Mucosa of stomach (tissue), 1 donor: ENCODE results near the gene DENND5A.

Experiments used
- H3K27me3 ChIP-seq: one replicate; pipeline ENCODE4 v1.7.0; 2013; ENCODE audit warnings: mild to moderate bottlenecking, low read length; ENCODE audit not compliant: control insufficient read depth, insufficient read depth
- H3K36me3 ChIP-seq: one replicate; pipeline ENCODE4 v1.7.0; 2013; ENCODE audit warnings: low read length; ENCODE audit not compliant: control insufficient read depth, insufficient read depth
- H3K4me1 ChIP-seq: one replicate; pipeline ENCODE4 v1.7.0; 2013; ENCODE audit warnings: mild to moderate bottlenecking, low read length; ENCODE audit not compliant: control insufficient read depth, insufficient read depth
- H3K4me3 ChIP-seq: one replicate; pipeline ENCODE4 v1.7.0; 2013; ENCODE audit warnings: low read length
- H3K9ac ChIP-seq: one replicate; pipeline ENCODE4 v1.7.0; 2013; ENCODE audit warnings: mild to moderate bottlenecking, low read length, moderate library complexity
- H3K9me3 ChIP-seq: one replicate; pipeline ENCODE4 v1.7.0; 2013; ENCODE audit warnings: mild to moderate bottlenecking, low read length, moderate library complexity; ENCODE audit not compliant: control insufficient read depth
- donor health status: Pancreatic carcinoma.

DENND5A gene

GRCh38 chr11:9096427-9096826 lies 168.7 kb downstream of the DENND5A start:
- H3K36me3 ChIP-seq = no peaks in the 10 kb centered on the region
- no peak overlapping the region for H3K9ac ChIP-seq
- H3K27me3 ChIP-seq = peaks cover 26% of the 10 kb centered on the region
- H3K4me3 ChIP-seq = no peak overlapping the region
- H3K4me1 ChIP-seq = peaks cover 8% of the 10 kb centered on the region
- no peaks in the 10 kb centered on the region for H3K9me3 ChIP-seq

GRCh38 chr11:9095421-9095820 lies 169.7 kb downstream of the DENND5A start:
- Histone ChIP-seq H3K36me3 (no peaks in the 10 kb centered on the region), H3K4me3 (no peak overlapping the region), H3K4me1 (peaks cover 8% of the 10 kb centered on the region), H3K9ac (no peak overlapping the region), H3K27me3 (peaks cover 34% of the 10 kb centered on the region), H3K9me3 (no peaks in the 10 kb centered on the region)

- no peak overlapping the region for H3K4me3 ChIP-seq
- H3K9ac ChIP-seq = no peak overlapping the region
- peaks cover 8% of the 10 kb centered on the region for H3K4me1 ChIP-seq
- H3K27me3 ChIP-seq = peaks cover 42% of the 10 kb centered on the region
- no peaks in the 10 kb centered on the region for H3K36me3 ChIP-seq
- no peaks in the 10 kb centered on the region for H3K9me3 ChIP-seq
Measured at GRCh38 chr11:9094420-9094819, 170.7 kb downstream of the DENND5A start.

- Histone ChIP-seq H3K27me3 (peaks cover 43% of the 10 kb centered on the region), H3K4me1 (peaks cover 8% of the 10 kb centered on the region), H3K4me3 (no peak overlapping the region), H3K9ac (no peak overlapping the region), H3K9me3 (no peaks in the 10 kb centered on the region), H3K36me3 (no peaks in the 10 kb centered on the region)
Measured at GRCh38 chr11:9092853-9093778, 172.0 kb downstream of the DENND5A start.

- Histone ChIP-seq H3K27me3 (peaks cover 43% of the 10 kb centered on the region), H3K4me1 (peaks cover 1% of the 10 kb centered on the region), H3K36me3 (no peaks in the 10 kb centered on the region), H3K9me3 (no peaks in the 10 kb centered on the region), H3K4me3 (no peak overlapping the region), H3K9ac (no peak overlapping the region)
Measured at GRCh38 chr11:9092072-9092471, 173.1 kb downstream of the DENND5A start.

GRCh38 chr11:9091044-9091922 lies 173.9 kb downstream of the DENND5A start, which contains the start of gene SCUBE2:
Gene SCUBE2 (minus strand): TSS chr11:9091599. CDS start chr11:9091528, 71 bp downstream.
- H3K36me3 ChIP-seq = no peaks in the 10 kb centered on the region
- no peaks in the 10 kb centered on the region for H3K4me1 ChIP-seq
- H3K27me3 ChIP-seq = peaks cover 43% of the 10 kb centered on the region
- no peaks in the 10 kb centered on the region for H3K9me3 ChIP-seq
- no peak within 1 kb of the TSS for H3K4me3 ChIP-seq
- H3K9ac ChIP-seq = no peak within 1 kb of the TSS

- Histone ChIP-seq H3K9ac (no peak overlapping the region), H3K4me1 (no peaks in the 10 kb centered on the region), H3K9me3 (no peaks in the 10 kb centered on the region), H3K4me3 (no peak overlapping the region), H3K36me3 (no peaks in the 10 kb centered on the region), H3K27me3 (peaks cover 38% of the 10 kb centered on the region)
Measured at GRCh38 chr11:9090488-9091043, 174.6 kb downstream of the DENND5A start.

- no peak overlapping the region for H3K9ac ChIP-seq
- no peaks in the 10 kb centered on the region for H3K4me1 ChIP-seq
- H3K27me3 ChIP-seq = peaks cover 34% of the 10 kb centered on the region
Measured at GRCh38 chr11:9089636-9090035, 175.5 kb downstream of the DENND5A start.

GRCh38 chr11:9089061-9089460 lies 176.1 kb downstream of the DENND5A start:
- Histone ChIP-seq H3K4me3 (no peak overlapping the region), H3K36me3 (no peaks in the 10 kb centered on the region)

More at GRCh38 chr11:9089636-9090035, 175.5 kb downstream of the DENND5A start:
- no peaks in the 10 kb centered on the region for H3K9me3 ChIP-seq
- H3K36me3 ChIP-seq = no peaks in the 10 kb centered on the region
- no peak overlapping the region for H3K4me3 ChIP-seq

More at GRCh38 chr11:9089061-9089460, 176.1 kb downstream of the DENND5A start:
- no peaks in the 10 kb centered on the region for H3K9me3 ChIP-seq
- H3K4me1 ChIP-seq = no peaks in the 10 kb centered on the region
- H3K9ac ChIP-seq = no peak overlapping the region
- peaks cover 34% of the 10 kb centered on the region for H3K27me3 ChIP-seq
